ENCODE results near the gene DAB1. TPM values are rescaled to one million over a fixed set of nuclear protein-coding genes. Genes with fewer than 3 reads are reported as not detected.

Gene DAB1
- total RNA-seq, 1 donor: not detected

DNA sequence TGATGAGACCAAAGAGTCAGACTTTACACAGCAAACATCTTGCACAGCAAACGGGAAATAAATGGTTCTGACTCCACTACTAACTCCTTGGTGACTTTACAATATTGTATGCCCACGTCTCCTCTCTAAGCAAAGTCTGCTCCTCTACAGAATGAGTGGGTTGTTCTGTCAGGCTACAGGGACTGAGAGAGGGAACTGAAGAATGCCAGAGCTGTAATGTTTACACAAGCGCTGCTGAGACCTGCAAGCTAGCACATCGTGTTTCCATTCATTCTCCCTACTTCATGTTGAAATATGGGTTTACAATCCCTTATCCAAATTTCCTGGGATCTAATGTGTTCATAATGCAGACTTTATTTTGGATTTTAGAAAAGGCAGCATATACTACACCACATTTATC, 15.9 kb downstream of the DAB1 start:
- DNase-seq (ENCODE audit: insufficient read length, low spot score, missing footprints): no peak
- Histone ChIP-seq H4K20me1 (ENCODE audit: insufficient read depth, low read length) (no peaks in the 10 kb centered on the region), H3K27ac (ENCODE audit: low read depth, low read length) (no peak overlapping the region), H3K36me3 (ENCODE audit: insufficient read depth, low read length) (no peaks in the 10 kb centered on the region), H3K4me1 (ENCODE audit: insufficient read depth, low read length) (no peaks in the 10 kb centered on the region), H3K27me3 (ENCODE audit: insufficient read depth, low read length) (no peaks in the 10 kb centered on the region), H3K79me2 (ENCODE audit: insufficient read depth, low read length) (no peaks in the 10 kb centered on the region), H3K9me3 (ENCODE audit: low read depth, low read length) (no peaks in the 10 kb centered on the region), H3K4me2 (ENCODE audit: insufficient read depth, low read length) (no peak overlapping the region), H3K4me3 (ENCODE audit: insufficient read depth, low read length) (no peak overlapping the region), H2AFZ (ENCODE audit: low read length) (no peak overlapping the region)
- TF ChIP-seq CTCF (IDR thresholded peaks at IDR 0.05; ENCODE audit: extremely low read depth, low read depth, low read length): no peak

- no peak for TF ChIP-seq CTCF (IDR thresholded peaks at IDR 0.05; ENCODE audit: extremely low read depth, low read depth, low read length)
- H3K79me2 ChIP-seq (ENCODE audit: insufficient read depth, low read length): no peaks in the 10 kb centered on the region
- no peaks in the 10 kb centered on the region for H3K27me3 ChIP-seq (ENCODE audit: insufficient read depth, low read length)
- no peak overlapping the region for H3K27ac ChIP-seq (ENCODE audit: low read depth, low read length)
- H3K4me1 ChIP-seq (ENCODE audit: insufficient read depth, low read length): no peaks in the 10 kb centered on the region
- no peak overlapping the region for H2AFZ ChIP-seq (ENCODE audit: low read length)
- no peak for DNase-seq (ENCODE audit: insufficient read length, low spot score, missing footprints)
- no peak overlapping the region for H3K4me2 ChIP-seq (ENCODE audit: insufficient read depth, low read length)
- no peaks in the 10 kb centered on the region for H3K9me3 ChIP-seq (ENCODE audit: low read depth, low read length)
- no peaks in the 10 kb centered on the region for H3K36me3 ChIP-seq (ENCODE audit: insufficient read depth, low read length)
- no peaks in the 10 kb centered on the region for H4K20me1 ChIP-seq (ENCODE audit: insufficient read depth, low read length)
- no peak overlapping the region for H3K4me3 ChIP-seq (ENCODE audit: insufficient read depth, low read length)
Measured at GRCh38 chr1:57406428-57406970, 17.4 kb downstream of the DAB1 start.

GRCh38 chr1:57404884-57405283, 19.0 kb downstream of the DAB1 start:
- TF ChIP-seq CTCF (IDR thresholded peaks at IDR 0.05; ENCODE audit: extremely low read depth, low read depth, low read length): no peak
- no peaks in the 10 kb centered on the region for H3K79me2 ChIP-seq (ENCODE audit: insufficient read depth, low read length)
- no peak overlapping the region for H3K27ac ChIP-seq (ENCODE audit: low read depth, low read length)
- no peaks in the 10 kb centered on the region for H3K27me3 ChIP-seq (ENCODE audit: insufficient read depth, low read length)
- H3K4me1 ChIP-seq (ENCODE audit: insufficient read depth, low read length): no peaks in the 10 kb centered on the region
- no peaks in the 10 kb centered on the region for H3K9me3 ChIP-seq (ENCODE audit: low read depth, low read length)
- H4K20me1 ChIP-seq (ENCODE audit: insufficient read depth, low read length): no peaks in the 10 kb centered on the region
- no peak overlapping the region for H2AFZ ChIP-seq (ENCODE audit: low read length)
- H3K4me3 ChIP-seq (ENCODE audit: insufficient read depth, low read length): no peak overlapping the region
- no peak for DNase-seq (ENCODE audit: insufficient read length, low spot score, missing footprints)
- H3K4me2 ChIP-seq (ENCODE audit: insufficient read depth, low read length): no peak overlapping the region
- no peaks in the 10 kb centered on the region for H3K36me3 ChIP-seq (ENCODE audit: insufficient read depth, low read length)

- Histone ChIP-seq H3K4me2 (ENCODE audit: insufficient read depth, low read length) (no peak overlapping the region), H3K79me2 (ENCODE audit: insufficient read depth, low read length) (no peaks in the 10 kb centered on the region), H3K27ac (ENCODE audit: low read depth, low read length) (no peak overlapping the region), H3K4me3 (ENCODE audit: insufficient read depth, low read length) (no peak overlapping the region), H3K36me3 (ENCODE audit: insufficient read depth, low read length) (no peaks in the 10 kb centered on the region), H2AFZ (ENCODE audit: low read length) (no peak overlapping the region), H4K20me1 (ENCODE audit: insufficient read depth, low read length) (no peaks in the 10 kb centered on the region), H3K9me3 (ENCODE audit: low read depth, low read length) (no peaks in the 10 kb centered on the region), H3K27me3 (ENCODE audit: insufficient read depth, low read length) (no peaks in the 10 kb centered on the region), H3K4me1 (ENCODE audit: insufficient read depth, low read length) (no peaks in the 10 kb centered on the region)
- no peak for DNase-seq (ENCODE audit: insufficient read length, low spot score, missing footprints)
- TF ChIP-seq CTCF (IDR thresholded peaks at IDR 0.05; ENCODE audit: extremely low read depth, low read depth, low read length): no peak
Measured at GRCh38 chr1:57403201-57403600, 20.7 kb downstream of the DAB1 start.

All from osteoblast (primary cell).